ENCODE measurements around the gene PTPRN2.

The PTPRN2 gene

DNA sequence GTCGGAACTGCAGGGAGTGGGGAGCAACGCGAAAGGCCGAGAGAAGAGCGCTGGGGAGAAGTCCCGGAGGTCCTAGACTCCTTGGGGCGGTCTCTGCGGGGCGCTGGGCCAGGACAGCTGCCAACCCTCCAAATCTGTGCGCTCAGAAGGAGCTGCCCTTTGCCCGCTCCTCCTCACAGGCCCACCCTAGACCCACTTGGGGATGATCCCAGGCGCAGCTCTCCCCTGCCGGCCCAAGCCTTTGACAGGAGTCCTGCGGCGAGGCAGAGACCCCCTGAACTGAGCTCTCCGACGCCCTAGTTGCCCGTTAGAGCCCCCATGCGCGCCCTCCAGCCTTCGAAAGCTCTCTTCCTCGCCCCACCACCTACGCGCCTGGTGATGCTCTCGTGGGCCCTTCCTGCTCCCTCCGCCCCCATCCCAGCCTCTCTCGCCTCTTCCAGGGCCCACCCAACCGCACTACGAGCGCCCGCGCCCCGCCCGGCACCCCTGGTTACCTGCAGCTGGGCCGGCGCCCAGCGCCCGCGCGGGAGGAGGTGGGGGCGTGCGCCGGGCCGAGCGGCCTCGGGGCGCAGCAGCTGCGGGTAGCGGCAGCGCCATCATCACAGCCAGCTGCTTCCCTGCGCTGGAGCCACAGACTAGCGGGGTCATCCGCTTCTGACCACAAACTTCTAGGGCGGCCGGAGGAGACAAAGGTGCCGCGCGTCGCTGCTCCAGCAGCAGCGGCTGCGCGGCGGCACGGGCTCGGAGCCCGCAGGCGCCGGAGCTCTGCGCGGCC lies 897.4 kb downstream of the PTPRN2 start:
- DNase-seq = peak; percentile 42

DNA sequence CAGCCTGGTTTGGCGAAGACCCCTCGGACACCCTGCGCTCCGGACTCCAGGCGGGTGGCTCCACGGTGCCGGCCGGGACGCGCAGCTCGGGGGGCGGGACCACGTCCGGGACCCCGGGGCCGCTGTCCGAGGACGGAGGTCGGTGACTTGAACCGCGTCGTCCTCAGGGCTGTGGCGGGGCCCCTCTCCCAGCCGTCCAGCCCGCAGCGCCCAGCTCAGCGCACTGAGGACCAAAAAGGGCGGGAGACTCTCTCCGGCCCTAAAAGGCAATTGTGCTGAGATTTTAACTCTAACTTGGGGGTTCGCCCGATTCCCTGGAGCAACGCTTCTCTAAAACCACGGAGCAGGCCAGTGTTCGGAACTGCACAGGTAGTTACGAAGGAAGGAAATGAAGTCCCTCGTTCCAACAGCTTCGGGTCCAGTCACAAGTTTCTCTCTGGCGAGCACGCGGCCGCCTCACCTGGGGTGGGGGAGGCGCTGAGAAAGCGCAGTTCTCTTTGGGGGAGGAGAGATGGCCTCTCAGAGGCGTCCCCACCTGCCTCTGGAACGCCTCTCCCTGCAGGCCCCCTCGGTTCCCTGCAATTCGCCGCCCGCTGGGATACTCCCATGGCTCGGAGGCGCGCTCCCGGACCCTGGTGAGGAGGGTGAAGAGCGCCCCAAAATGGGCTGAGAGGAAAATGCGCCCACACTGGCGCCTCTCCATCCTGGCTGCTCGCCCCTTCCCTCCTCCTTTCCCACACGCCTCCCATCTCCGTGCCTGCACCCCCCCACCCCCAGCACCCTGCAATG lies 898.2 kb downstream of the PTPRN2 start:
- no peak for DNase-seq

DNA sequence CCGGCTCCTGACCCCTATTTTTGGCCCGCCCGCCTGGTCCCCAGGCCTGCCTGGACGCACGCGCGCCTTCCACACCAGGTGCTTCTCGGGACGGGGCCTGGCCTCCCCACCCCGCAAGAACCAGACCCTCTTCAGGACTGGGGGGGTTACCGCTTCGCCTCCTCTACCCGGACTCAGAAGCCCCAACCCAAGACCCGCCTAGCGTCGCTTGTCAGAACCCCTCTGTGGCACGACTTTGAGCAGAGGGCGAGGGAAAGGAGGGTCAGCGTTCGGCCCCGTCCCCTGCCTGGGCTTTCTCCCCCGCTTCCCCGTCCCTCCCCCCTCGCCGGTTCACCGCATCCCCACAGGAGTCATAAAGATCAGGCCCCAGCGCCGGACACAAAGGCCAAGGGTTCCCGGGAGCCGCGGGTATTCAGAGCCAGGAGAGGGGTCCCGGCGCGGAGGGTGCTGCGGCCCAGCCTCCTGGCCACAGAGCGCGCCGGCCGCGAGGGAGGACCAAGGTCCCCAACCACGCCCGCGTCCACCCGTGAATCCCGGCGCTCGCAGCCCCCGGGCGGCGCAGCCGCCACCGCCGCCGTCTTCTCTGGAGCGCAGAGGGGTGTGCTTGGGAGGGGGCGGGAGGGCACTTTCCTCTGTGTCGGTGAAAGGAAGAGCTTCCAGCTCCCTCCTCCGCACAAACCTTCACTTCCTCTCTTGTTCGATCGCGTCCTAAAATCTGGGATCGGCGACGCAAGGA lies 898.9 kb downstream of the PTPRN2 start:
- no peak for DNase-seq

DNA sequence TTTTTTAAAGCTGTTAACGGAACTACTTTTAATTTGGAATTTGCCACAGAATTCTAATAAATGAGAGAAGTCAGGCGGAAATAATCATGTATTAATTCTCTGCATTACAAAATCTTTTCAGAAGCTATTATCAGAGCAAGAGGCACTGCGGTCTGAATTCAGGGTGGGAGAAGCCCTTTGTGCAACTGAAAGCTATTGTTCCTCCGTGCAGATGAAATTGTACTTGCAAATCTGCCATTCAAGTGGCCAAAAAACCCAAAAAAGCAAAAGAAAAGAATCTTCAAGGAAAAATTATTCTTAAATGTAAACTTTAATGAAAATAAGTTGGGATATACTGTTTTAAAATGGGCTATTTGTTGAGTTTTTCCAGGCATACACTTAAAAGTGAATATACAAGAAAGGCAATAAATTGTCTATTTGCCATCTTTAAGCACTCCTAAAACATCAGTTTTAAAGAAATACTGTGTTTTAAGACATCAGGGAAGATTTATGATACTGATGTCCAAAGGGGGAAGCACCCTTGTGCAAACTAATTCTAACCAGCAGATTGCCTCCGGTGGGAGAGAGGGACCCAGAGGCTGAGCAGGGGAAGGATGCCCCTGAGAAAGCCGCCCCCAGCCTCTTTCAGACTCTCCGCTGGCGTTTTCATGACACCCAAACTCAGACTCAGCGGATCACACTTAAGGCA lies 899.6 kb downstream of the PTPRN2 start:
- DNase-seq = no peak

DNA sequence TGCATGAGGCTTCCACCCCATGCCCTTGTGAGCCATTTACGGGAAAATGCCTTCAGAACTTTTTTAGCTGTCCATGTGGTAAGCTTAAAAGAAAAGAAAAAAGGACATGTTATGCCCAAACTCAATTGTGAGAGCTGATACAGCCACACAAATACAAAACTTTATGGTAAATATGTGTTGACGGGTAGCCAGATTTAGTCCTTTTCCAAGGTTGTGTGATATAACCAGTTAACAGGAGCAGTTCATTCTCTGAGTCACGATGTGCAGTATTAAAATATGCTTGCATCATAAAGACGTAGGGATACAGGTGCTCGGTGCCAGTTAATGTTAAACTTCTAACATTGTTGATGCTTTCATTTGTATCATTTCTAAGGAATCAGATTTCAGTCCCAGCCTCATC lies 900.5 kb downstream of the PTPRN2 start:
- no peak for DNase-seq

DNA sequence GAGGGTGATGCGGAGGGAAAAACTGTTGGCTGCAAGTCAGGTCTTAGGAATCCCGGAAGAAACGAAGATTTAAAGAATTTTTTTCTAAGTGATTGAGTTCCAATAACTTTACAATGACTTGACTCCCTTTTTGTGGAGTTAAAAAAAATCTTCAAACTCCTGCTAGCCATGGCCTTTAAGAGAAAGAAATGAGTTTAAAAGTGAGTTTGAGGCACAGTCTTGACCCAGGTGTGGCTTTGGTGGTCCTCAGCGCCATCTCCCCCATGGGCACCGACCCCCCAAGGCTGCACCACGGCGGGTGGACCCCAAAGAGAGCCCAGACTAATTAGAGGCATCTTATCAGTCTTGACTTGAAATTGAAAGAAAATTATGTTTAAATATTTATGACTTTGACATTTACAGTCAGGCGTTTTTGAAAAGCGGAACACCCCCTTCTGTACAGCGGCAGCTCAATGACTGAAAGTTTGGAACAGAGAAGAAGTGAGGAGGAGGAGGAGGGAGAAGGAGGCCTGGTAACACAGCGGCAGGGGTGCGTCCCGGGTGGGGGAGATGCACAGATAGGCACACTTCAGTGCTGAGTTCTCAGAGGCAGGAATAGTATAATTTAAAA lies 901.2 kb downstream of the PTPRN2 start:
- no peak for DNase-seq

DNA sequence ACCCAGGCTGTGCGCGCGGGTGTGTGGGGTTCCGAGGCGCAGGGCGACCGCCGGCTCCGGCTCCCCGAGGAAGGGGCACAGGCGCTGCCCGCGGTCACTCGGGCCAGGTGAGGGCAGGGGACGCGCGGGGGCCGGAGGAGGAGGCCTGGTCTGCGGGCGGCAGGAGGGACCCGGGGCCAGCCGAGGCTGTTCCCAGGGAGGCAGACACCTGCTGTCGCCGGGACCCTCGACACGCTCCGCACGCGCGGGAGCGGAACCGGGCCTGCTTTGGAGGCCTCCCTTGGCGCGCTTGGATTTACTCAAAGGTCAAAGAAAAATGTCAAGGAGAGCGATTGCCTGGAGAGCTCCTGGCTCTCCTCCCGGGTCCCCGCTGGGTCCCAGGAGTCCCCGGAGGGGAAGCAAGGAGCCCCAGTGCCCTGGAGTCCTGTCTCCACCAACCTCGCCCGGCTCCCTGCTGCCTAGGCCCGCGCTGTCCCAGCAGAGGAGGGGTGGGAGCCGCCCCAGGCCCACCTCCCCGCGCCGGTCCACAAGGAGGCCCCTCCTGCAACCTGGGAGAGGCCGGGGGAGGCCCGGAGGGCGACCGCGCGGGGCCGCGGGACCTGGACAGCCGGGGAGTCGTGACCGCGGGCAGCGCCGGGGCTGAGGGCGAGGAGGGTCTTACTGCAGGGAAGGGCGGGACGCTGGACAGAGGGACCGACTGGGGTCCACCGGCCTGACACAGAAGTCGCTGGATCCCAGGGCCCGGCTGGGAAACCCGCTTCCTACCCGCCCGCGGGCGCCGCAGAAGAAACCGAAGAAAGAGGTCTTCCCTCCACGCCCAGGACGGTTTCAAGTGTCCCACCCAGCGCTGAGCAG lies 902.0 kb downstream of the PTPRN2 start:
- no peak for DNase-seq

DNA sequence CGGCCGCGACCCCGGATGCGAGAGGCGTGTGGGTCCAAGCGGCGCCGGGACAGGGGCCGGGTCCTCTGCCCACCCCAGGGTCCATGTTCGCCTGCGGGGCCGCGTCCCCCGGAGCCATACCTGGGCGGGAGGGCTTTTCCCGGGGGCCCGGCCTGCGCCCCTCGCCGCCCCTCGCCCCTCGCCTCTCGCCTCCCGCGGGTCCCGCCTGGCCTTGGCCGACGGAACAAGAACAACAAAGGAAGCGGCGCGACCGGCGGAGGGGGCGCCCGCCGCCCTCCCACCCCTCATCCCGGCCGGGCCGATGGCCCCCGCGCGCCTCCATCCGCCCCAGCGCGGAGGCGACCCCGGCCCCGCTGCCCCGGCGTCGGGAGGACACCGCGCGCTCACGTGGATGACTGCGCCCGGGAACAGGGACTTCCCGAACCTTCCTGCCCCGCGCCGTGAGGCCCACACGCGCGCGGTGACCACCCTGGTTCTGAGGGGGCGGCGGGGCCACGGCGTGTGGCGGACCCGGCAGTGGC lies 902.7 kb downstream of the PTPRN2 start:
- no peak for DNase-seq

DNA sequence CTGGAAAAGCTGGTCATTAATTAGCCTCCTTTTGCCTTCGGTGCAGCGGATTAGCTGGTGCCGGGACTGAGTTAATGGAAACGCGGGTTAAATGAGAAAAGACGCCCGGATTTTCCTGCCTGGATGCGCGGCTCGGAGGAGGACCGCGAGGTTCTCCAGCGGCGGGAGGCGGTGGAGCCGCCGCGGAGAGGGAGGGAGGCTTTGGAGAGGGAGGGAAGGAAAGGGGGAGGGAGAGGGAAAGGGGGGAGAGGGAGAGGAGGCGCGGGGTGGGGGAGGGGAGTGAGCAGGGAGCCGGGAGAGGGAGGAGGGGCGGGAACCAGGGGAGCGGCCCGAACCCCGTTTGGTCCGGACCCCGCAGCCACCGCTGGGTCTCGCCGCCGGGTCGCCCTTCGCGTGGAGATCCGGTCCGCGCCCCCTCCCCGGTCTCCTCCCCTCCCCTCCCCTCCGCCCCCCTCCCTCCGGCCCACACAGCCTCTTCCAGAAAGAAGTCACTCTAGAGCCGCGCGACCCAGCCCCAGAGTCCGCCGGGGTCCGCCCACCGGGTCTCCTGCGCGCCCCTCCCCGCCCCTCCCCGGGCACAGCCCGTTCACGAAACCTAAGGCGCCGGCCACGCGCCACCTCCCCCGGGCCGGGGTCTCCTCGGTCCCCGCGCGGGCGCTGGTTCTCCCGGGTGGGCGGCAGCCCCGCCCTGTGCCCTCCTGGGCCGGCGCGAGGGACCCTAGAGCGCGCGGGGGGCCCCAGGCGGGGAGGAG lies 903.3 kb downstream of the PTPRN2 start:
- DNase-seq = no peak

DNA sequence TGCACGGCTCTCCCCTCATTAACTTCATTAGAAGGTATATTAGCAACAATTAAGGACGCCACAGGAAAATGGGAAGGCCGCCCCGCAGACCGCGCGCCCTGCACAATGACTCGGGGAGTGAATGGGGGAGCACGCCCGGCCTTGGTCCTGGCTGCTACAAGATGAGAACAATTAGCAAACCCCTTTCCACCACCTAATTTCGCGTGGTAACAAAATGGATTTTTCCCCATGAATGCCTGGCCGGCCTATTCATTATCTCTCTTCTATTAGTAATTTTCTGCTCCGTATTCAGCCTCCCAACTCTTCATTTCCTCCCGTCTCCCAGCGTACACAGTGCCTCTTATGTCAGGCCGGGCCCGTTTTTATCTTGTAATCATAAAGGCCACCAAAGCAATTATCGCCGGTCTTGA lies 903.9 kb downstream of the PTPRN2 start:
- DNase-seq = no peak

DNA sequence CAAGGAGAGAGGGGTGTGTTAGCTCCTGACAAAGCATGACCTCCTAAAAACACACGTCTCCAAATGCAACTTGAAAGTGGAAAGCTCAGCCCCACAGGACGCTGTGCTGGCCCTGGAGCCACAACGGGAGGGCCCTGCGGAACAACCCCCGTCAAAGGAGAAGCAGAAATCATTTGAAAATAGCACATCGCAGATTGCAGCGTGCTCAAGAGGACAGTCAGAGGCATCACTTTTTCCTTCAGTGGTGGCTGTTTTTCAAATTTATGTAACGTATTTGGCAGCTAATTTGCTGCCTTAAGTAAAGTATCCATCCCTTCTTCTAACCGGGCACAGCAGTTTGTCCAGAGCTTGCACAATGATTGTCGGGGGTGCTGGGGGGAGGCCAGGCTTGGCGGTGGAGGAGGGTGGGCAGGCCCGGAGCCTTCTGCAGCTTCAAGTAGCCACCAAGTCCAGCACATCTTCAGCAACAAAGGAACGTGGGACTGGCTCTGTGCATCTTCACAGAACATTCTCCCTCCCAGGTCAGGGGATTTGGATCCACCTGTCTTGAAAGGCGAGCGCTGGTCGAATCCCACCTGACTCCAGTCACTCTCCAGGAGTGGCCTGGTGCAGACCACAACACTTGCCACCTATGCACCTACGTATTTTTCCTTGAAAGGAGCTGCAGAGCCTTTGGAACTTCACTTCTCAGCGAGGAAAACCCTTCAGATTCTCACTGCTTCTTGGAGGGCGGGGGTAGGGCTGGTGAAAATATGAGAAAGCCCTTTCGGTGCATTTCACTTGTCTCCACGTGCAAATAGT lies 904.5 kb downstream of the PTPRN2 start:
- no peak for DNase-seq

DNA sequence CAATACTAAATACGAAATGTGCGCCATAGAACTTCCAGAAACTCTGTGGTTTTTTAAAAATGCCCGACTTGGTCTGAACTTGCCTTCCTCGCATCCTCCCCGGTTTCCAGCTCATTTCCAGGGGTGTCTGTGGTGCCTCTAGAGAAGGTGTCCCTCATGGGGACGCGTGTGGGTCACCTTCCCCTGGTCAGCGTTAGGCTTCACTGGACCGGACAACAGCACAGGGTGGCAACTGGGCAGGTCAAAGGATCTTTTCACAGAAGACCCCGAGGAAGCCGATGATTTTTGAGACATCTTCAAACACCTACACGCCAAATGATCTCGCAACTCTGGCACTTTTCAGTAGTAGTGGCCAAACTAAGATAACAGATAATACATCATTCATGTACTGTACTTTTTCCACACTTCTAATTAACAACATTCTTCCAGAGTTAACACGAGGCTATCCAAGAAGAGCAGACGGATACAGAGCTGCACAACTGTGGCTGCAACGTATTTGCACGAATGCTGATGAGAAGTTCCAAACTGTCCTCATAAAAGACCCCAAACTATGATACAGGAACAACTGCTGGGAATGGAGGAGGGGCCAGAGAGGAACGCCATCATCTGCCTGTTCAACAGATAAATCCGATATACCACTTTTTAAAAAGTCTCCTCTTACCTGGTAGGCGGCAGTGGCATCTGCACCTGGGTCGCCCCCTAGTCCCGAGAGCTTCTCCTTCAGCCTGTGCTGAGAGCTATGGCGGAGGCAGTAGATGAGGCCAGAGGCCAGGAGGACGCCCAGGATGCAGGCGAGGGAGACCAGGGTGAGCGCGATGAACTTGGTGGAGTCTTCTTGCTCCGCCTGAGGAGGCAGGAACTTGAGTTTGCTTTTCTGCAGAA lies 905.3 kb downstream of the PTPRN2 start:
- no peak for DNase-seq

DNA sequence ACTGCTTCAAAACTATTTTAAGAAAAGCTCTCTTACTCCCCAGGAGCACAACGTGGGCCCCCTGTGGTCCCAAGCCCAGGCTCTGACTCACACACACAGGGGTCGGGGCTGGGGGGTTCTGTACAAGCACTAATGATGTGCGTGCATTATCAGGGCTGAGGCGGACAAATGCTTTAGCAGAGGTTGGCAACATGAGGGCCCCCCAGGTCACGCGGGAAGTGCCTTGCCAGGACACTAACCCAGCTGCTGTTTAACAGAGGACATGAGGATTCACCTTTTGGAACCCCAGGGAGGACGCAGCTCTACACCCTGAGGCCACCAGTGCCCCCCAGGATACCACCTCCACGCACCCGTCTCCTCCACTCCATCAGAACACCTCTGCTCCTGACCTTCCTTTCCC lies 908.0 kb downstream of the PTPRN2 start:
- DNase-seq = no peak

DNA sequence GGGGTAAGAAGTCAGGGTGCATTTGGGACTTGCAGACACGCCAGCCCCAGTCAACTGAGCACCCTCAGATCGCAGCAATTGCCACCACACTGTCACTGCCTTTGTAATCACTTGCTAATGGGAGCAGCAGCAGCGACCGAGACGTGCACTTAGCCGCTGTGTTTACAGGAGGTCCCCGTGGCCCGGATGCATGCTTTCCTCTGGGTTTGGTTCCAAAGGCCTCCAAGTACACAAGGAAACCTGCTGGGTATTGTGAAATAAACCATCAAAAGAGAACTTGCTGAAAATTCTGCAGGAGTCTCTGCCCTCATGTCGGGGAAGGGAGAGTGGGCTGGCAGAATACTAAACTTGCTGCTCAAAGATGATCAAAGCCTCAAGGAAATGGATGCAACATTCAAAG lies 909.1 kb downstream of the PTPRN2 start:
- DNase-seq = no peak

DNA sequence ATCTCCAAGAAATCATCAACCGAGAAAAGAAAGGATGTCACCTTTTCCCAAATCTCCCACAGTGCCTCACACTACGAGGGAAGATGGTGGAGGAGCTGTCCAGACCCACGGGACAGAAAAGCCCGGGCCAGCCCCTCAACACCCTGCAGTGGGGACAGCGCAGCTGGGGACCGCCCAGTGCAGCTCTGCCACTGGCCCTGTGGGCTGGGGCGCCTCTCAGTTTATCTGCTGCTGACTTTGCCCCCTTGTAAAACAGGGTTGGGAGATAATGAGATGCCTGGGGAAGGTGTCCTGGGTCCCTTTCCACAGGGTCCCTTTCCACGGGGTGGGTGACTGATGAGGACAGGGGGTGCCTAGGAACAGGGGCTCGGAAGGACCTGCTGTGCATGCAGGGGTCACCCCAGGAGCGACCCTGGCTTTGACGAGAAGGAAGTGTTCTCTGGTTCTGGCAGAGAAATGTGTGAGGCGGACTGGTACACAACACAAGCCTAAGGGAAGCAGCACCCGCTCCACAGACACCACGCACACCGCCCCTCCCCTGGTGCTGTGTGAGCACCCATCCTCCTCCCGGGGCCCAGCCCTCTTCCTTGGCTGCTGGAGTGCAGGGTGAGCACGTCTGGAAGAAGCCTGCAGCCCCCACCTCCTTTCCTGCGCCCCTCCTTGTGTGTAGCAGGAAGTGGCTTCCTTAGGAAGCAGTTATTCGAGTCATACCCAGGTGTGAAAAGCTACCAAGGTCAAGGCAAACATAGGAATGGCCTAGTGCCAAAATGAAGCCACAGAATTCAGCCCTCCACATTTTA lies 911.0 kb downstream of the PTPRN2 start:
- no peak for DNase-seq

DNA sequence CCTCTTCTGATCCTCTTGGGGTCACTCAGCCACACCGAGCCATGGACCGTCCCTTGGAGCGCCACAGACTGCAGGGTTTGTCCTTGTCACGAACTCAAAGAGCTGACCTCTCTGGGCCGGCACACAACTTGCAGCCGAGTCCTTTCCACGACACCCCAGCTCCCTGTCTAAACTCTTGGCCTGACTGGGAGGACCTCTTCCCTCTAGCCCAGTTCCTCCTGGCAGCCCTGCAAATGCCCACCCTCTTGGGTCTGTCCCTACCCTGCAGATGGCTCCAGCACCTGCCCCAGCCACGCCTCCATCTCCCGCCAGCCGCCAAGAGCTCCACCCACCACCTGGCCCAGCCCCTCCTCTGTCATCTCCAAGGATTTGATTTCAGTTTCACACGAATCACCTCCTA lies 911.6 kb downstream of the PTPRN2 start:
- no peak for DNase-seq

DNA sequence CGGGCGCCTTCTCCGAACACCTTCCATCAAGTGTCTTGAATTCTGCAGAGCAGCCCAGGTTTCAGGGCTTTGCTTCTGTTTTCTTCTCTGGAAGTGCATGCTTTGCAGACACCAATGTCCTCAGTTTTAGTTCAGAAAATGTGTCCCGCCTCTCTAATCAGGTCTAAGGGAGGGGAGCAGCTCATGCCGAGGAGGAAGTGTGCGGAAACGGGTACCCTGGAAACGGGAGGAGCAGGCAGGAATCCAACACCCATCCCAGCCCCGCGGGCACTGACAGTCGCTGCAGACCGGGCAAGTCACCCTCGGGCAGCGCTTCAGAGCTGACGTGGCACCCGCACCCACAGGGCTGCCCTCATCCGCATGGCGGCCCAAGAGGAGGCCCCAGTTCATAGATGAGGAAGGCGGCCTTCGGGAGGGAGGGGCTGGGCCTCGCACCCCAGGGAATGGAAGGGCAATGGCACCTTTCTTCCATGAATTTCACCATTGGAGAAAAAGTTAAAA lies 912.1 kb downstream of the PTPRN2 start:
- DNase-seq = no peak
